Activated CD8-positive, alpha-beta memory T cell treated with anti-CD3 and anti-CD28 coated beads for 48 hours (primary cell): ENCODE data around the gene THSD4.

Experiments
- DNase-seq, 3 experiments: peaks; one replicate each; pipeline ENCODE4 v3.0.0-alpha.2; 2020; ENCODE audit warnings: low read depth in 2 of 3, low spot score in 2 of 3

Gene THSD4

GRCh38 chr15:71484080-71484479, 368.8 kb downstream of the THSD4 start:
- no peak for DNase-seq

GRCh38 chr15:71485094-71485693, 369.9 kb downstream of the THSD4 start:
- DNase-seq = no peak

- DNase-seq = no peak
Measured at GRCh38 chr15:71489570-71489969, 374.3 kb downstream of the THSD4 start.

GRCh38 chr15:71493526-71493925, 378.3 kb downstream of the THSD4 start:
- DNase-seq = no peak

GRCh38 chr15:71494563-71495397, 379.5 kb downstream of the THSD4 start:
- no peak for DNase-seq

- no peak for DNase-seq
Measured at GRCh38 chr15:71495398-71495780, 380.1 kb downstream of the THSD4 start.

GRCh38 chr15:71496336-71496955, 381.2 kb downstream of the THSD4 start:
- no peak for DNase-seq

GRCh38 chr15:71501344-71502076, 386.2 kb downstream of the THSD4 start:
- no peak for DNase-seq

GRCh38 chr15:71502077-71502432, 386.8 kb downstream of the THSD4 start:
- no peak for DNase-seq

GRCh38 chr15:71505962-71506361, 390.7 kb downstream of the THSD4 start:
- DNase-seq = no peak

GRCh38 chr15:71506946-71507345, 391.7 kb downstream of the THSD4 start:
- no peak for DNase-seq

GRCh38 chr15:71508081-71508682, 392.9 kb downstream of the THSD4 start:
- no peak for DNase-seq

GRCh38 chr15:71509139-71509538, 393.9 kb downstream of the THSD4 start:
- DNase-seq = no peak

GRCh38 chr15:71510763-71511162, 395.5 kb downstream of the THSD4 start:
- no peak for DNase-seq

- DNase-seq = no peak
Measured at GRCh38 chr15:71511796-71512681, 396.8 kb downstream of the THSD4 start.

- no peak for DNase-seq
Measured at GRCh38 chr15:71512682-71513006, 397.4 kb downstream of the THSD4 start.

- no peak for DNase-seq
Measured at GRCh38 chr15:71515375-71516186, 400.3 kb downstream of the THSD4 start.

- DNase-seq = no peak
Measured at GRCh38 chr15:71517751-71518150, 402.5 kb downstream of the THSD4 start.

GRCh38 chr15:71518661-71519060, 403.4 kb downstream of the THSD4 start:
- no peak for DNase-seq
